ENCODE data around the gene MT1A.
A peak's percentile ranks its signal among the peaks of the same experiment; 100 is the strongest.

MT1A gene
- 0 reads per million in 3 experiments for total RNA-seq

DNA sequence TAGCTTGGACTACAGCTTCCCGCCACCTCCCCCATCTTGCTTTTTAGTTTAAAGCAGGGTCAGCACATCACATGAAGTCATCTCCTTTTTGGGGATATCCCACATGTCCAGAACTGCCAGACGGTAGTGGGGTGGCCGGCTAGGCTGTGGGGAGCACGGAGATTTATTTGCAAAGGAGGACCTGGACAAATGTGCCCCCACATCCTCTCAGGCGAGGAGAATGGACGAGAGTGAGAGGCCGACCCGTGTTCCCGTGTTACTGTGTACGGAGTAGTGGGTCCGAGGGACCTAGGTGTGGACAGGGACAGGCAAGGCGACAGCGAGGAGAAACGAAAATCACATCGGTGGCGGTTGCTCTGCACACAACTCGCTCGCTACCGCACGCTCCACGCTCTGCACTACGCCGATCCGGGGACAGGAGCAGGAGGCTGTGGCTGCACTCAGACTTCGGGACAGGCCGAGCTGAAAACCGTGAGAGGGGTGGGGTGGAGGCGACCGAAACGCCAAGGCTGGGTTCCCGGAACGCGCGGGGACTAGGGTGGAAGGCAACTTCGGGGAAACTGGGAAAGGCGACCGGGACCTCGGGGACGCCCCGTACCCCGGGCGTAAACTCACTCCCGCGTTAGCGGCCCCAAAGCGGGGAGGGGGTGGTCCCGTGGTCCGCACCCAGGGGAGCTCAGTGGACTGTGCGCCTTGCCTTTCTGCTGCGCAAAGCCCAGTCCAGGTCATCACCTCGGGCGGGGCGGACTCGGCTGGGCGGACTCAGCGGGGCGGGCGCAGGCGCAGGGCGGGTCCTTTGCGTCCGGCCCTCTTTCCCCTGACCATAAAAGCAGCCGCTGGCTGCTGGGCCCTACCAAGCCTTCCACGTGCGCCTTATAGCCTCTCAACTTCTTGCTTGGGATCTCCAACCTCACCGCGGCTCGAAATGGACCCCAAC lies at the start of gene MT1A:
TSS of gene MT1A (plus strand) at position 853 of the 937 bp plus-strand sequence. CDS start at position 926, 73 bp downstream.
- no peak for DNase-seq

DNA sequence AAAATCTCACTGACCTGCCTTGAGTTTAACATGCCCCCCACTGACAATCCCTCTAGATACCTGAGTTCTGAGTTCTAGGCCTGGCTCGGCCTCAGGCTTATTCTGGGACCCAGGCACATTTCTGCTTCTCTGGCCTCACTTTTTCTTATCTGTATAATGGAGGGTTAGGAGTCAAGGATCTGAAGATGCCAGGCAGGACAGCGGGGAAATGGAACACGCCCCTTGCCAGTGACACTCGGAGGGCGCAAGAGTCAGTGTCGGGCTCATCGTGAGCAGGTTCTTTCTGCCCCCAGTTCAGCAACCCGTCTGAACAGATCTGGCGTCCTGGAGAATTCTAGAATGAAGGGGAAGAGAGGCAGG lies 49.7 kb upstream of the MT1A start:
- no peak for DNase-seq

DNA sequence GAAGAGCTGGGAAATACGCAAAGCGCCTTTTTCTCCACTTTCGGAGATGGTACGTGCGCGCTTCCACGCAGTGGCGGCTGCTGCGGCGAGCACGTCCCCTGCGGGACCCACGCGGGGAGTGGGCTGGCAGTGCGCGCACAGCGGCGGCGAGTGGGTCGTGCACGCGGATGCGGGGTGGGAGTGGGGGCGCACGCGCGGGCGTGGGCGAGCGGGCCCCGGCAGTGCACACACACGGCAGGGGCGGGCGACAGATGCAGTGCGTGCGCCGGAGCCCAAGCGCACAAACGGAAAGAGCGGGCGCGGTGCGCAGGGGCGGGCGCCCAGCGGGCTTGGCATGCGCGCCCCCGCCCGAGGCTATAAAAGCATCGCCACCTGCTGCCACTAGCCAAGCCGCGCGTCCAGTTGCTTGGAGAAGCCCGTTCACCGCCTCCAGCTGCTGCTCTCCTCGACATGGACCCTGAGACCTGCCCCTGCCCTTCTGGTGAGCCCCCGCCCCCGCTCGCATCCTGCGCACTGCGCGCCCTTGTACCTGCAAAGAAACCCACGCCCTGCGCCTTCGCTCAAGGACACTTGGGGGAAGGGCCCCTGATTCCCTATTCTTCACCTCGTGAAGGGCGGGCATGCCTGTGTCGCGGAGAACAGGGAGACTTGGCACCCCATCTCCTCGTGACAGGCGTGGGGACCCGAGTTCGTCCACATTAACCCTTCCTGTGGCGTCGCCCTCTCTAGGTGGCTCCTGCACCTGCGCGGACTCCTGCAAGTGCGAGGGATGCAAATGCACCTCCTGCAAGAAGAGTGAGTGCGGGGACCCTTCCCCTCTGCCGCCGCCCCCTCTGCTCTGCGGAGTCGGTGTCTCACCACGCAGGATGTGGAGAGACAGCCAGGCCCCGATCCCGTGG lies 49.1 kb upstream of the MT1A start, which contains the start of gene MT3:
TSS of gene MT3 (plus strand) at position 388 of the 899 bp plus-strand sequence. CDS start at position 451, 63 bp downstream.
- DNase-seq, result no peak

DNA sequence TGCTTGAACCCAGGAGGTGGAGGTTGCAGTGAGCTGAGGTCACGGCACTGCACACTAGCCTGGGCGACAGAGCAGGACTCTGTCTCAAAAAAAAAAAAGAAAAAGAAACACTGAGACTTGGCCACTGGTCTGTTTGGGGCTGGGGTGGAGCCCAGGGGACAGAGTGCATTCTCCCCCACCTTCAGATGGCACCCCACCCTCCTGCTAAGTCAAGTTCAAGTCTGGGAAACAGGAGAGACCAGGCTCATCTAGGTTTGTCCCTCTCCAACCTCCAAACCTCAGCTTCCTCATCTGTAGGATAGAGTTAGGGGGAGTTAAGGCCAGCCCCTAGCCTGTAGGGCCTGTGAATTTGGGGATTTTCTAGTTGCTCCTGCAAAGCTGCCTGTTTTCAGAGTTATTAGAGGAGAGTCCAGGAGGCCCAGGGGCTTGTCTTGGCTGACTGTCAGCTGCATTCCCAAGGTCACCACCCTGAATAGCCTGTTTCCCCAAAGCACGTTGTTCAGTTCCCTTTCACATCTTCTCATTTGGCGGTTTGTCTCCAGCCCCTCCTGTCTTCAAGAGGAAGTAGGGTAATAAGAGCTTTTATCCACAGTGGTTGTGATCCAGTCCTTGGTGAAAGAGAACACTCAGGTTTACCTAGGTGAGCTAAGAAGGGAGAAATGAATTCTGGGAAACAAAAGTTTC lies 46.9 kb upstream of the MT1A start:
- DNase-seq, result no peak

DNA sequence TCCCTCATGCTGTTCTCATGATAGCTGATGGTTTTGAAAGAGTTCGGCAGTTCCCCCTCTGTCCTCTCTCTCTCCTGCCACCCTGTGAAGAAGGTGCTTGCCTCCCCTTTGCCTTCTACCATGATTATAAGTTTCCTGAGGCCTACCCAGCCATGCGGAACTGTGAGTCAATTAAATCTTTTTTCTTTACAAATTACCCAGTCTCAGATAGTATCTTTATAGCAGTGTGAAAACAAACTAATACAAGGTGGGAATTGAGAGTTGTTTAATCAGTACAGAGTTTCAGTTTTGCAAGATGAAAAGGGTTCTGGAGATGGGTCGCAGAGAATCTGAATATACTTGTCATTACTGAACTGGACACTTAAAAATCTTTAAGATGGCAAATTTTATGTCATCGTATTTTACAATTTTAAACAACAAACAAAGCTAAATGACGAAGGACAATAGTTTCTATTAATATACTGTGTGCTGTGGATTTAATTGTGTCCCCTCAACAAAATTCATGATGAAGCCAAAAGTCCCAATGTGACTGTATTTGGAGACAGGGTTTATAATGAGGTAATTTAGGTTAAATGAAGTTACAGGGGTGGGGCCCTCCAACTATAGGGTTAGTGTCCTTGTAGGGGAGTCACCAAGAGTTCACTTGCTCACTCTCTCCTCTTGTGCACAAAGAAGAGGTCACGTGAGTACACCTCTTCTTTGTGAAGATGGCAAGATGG lies 44.7 kb upstream of the MT1A start:
- DNase-seq, result no peak

DNA sequence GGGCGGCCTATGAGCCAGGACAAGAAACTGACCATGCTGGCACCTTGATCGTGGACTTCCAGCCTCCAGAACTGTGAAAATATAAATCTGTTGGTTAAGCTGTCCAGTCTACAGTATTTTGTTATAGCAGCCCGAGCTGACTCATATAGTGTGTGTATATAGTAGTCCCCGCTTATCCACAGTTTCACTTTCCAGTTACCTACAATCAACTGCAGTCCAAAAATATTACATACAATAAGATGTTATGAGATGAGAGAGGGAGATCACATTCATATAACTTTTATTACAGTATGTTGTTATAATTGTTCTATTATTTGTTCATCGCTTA lies 44.2 kb upstream of the MT1A start:
- no peak for DNase-seq

DNA sequence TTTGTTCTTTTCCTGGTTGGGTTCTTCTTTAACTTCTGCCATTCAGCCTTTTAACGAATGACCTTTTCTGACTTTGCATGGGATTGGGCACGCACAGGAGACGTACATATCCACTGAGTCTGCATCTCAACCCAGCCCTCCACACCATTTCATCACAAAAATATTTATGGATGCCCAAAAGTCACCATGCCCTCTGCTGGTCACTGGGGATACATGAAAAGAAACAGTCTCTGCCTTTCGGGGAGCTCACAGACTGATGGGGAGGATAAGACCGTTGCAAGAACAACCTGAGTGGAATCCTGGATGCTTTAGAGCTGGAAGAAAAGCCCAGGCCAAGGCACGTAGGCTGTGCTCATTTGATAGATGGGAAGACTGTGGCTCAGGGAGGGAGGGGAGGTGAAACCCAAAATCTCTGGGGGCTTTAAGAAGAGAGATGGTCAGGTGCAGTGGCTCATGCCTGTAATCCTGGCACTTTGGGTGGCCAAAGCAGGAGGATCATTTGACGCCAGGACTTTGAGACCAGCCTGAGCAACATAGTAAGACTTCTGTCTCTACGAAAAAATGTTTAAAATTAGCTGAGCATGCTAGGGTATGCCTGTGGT lies 38.0 kb upstream of the MT1A start:
- peak; percentile 19 for DNase-seq

DNA sequence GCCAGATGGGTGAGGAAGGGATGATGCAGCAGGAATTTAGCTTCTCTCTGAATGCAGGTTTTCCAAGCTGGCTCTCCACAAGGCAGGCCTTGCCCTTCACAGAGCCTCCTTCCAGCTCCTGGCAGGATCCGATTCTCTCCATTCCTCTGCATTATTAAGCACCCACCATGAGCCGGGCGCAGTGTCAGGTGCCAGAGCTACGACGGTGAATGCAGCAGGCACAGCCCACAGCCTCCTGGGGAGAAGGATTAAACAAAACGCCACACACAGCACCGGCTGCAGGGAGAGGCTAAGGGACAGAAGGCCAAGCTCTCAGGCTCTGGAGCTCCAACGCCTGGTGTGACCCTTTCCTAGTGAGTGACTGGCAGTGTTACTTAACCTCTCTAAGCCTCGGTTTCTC lies 37.1 kb upstream of the MT1A start:
- no peak for DNase-seq

DNA sequence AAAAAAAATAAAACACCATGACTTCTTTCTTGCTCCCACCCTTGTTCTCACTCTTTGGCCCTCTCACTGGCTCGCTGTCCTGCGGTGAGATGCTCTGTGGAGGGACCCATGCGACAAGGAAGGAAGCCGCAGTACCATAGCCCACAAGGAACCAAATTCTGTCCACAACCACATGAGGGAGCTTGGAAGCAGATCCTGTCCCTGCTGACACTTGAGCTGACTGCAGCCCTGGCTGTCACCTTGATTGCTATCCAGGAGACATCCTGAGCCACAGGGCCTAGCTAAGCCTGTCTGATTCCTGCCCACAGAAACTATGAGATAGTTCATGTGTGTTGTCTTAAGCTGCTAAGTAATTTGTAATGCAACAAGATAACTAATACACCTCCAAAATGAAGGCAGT lies 34.9 kb upstream of the MT1A start:
- no peak for DNase-seq

DNA sequence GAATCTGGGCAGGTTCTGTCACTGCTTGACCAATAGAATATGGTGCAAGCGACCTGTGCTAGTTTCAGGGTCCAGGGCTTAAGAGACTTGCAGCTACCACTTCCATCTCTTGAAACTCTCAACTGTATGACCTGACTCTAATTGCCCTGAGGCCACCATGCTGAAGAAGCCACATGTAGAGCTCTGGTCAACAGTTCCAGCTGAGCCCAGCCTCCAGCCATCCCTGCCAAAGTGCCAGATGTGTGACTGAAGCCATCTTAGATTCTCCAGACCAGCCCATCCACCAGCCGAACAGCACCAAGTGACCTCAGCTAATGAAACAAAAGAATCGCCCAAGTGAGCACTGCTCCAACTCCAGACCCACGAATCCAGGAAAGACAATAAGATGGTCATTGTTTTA lies 33.5 kb upstream of the MT1A start:
- DNase-seq, result no peak

DNA sequence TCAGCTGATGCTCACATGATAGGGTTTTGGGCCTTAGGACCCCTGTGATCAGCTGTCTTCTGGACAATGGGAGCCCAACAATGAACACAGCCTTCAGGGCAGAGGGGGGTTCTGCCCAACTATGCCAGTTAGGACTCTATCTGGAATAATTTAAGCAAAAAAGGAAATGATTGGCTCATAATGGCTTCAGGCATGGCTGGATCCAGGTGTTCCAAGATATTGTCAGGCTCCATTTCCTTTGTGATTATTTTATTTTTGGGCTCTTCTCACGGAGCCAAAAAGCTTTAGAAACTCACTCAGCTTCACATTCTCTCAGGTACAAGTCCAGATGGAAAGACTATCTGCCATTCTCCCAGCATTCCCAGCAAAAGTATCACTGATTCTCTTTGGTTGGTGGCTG lies 33.0 kb upstream of the MT1A start:
- no peak for DNase-seq

DNA sequence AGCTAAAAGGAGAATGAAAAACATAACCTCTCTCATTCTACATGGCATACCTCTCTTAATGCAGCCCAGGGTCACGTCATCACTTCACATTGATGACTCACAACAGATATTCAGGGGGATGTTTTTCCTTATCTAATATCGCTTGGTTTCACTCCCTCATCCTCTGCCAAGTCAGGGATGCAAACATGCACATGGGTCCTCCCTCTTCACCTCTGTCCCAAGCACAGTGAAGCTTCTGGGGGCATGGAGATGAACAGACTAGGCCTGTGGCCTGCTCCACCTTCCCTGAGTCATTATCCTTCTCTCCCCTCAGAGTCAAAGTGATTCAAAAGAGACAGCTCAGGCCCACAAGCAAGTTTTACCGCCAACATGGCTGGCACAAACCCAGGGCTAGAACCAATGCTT lies 32.4 kb upstream of the MT1A start:
- no peak for DNase-seq

DNA sequence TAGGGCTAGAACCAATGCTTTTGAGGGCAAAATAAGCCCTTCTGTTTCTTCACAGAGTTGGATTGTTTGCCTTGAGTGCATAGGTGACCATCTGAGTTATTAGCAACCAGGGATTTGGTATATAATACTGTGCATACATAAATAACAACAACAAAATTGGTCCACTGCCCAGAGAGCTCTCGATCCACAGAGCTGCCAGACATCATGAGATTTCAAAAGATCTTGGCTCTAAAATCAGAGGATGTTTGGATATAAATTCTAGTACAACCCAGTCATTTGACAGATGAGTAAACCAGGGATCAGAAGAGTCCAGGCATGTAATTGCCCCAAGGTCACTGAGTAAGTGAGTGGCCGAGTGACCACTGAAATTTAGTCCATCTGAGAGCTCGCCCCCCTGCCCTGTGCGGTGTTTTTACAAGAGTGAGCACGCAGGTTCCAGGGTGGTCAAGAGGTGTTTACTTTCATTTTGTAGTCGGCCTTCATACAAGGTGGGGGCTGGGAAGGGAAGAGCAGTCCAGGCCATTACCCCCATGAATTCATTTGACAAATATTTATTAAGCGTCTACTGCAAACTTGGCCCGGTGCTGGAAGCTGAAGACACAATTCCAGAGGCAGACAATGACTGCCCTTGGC lies 31.9 kb upstream of the MT1A start:
- DNase-seq, result no peak

DNA sequence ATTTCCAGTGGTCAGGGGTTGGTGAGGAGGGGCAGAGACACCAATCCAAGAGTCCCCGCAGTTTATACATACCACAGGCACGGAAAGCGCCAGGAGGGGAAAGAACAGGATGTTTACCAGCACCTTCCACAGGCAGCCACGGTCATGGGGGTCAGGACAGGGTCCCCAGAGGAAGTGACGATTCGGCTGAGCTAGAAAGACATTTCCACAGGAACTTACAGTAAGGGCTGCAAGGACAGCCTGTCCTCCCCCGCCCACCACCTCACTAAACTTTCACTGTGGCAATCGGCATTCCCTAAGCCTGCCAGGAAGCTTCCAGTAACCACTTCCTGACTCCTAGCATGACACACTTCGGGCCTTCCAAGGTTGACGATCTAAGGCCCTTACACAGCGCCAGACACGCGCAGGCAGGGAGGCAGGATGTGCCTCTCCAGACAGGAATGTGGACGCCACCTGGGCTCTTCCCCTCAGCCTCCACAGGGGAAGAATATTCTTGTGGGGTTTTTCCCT lies 31.3 kb upstream of the MT1A start:
- DNase-seq, result no peak

DNA sequence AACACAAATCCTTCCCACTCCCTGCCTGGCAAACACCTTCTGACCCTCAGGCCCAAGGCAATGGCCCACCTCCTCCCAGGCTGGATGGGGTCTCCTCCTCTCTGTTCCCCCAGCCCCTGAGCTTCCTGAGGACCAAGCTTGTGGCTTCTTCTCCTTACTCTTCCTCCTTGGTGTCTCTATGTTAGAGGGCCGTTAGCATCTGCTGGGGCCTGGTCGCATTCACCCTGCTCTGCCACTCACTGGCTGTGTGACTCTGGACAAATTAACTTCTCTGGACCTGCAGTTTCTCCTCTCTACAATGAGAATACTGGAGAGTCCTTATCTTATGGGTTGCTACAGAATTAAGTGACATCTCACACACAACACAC lies 30.8 kb upstream of the MT1A start:
- no peak for DNase-seq

DNA sequence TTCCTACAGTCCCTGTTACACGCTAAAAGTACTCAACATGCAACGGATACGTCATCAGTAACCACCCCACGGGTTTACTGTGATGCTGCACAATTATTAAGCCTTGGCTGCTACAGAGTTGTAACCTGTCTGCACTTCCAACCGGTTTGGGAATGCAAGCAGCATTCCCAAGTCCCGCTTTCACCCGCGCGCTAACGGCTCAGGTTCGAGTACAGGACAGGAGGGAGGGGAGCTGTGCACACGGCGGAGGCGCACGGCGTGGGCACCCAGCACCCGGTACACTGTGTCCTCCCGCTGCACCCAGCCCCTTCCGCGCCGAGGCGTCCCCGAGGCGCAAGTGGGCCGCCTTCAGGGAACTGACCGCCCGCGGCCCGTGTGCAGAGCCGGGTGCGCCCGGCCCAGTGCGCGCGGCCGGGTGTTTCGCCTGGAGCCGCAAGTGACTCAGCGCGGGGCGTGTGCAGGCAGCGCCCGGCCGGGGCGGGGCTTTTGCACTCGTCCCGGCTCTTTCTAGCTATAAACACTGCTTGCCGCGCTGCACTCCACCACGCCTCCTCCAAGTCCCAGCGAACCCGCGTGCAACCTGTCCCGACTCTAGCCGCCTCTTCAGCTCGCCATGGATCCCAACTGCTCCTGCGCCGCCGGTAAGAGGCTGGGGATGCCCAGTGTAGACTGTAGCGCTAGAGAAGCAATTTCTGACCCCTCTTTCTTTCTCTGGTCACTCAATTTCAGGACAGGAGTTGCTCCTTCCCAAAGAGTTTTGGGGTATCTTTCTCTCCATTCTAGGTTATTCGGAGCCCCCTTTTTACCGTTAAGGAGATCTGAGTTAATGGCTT lies 30.2 kb upstream of the MT1A start, which contains the start of gene MT2A:
TSS of gene MT2A (plus strand) at position 542 of the 833 bp plus-strand sequence. CDS start at position 614, 72 bp downstream.
- DNase-seq, result peak; percentile 83

DNA sequence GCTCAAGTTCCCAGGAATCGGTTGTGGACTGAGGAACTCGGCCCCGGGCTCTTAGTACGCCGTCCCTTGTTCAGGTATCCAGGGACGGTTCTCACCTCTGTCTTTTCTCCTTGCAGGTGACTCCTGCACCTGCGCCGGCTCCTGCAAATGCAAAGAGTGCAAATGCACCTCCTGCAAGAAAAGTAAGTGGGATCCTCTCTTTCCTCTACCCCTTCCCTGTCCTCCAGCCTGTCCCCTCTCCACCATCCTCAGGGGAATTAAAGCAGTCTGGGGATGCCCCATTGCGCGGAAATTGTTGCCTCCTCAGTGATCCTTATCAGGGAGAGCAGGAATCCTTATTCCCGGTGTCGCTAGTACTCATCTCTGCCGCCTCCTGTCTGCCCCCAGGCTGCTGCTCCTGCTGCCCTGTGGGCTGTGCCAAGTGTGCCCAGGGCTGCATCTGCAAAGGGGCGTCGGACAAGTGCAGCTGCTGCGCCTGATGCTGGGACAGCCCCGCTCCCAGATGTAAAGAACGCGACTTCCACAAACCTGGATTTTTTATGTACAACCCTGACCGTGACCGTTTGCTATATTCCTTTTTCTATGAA lies 29.5 kb upstream of the MT1A start:
- DNase-seq, result no peak

DNA sequence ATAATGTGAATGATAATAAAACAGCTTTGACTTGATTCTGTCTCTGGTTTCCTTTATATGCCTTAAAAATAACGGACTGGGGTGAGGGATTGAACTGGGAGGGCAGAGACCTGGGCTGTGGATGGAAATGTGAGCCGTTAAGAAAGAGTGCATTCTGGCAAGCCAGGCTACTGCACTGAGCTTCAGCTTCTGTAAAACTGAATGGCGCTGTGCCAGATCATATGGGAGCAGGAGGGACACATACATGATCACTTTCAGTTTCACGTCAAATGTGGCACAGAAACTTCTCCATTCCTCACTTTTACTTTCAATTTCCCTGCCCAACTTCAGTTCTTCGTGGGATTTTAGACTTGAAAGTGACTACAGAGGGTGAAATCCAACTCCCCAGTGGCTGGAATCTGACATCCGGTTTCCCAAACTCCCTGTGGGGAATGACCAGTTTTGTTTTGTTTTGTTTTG lies 29.0 kb upstream of the MT1A start:
- DNase-seq, result peak; percentile 80

DNA sequence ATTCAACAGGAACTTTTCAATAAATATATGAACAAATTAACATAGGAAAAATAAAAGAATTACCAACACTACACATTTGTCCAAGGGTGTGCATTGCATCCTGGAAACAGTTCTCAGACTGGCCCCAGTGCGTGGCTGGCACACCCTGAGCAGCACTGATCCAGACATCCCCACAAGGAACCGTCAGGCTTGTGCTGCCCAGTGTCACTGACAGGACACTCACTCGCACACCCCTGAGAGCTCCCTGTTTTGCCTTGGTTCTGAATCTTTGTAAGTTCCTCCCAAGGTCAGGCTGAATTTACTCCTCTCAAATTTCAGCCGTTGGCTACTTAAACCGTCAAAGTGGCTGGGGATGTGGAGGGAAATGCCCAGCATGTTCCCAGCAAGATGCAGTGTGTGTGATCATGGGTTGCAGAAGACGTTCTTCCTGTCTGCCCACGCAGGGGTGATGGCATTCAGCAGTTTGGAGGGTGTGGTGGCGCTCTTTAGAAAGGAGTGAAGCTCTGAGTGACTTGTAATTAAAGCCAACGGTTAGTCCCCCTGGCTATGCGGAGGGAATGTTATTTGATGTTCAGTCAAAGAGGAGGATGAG lies 28.4 kb upstream of the MT1A start:
- DNase-seq, result peak; percentile 79

Data from central memory CD4-positive, alpha-beta T cell (primary cell).